ENCODE measurements around the gene RAB2B. TPM values are rescaled to one million over a fixed set of nuclear protein-coding genes. Genes with fewer than 3 reads are reported as not detected.
A peak's percentile ranks its signal among the peaks of the same experiment; 100 is the strongest.

Gene RAB2B
- polyA plus RNA-seq, 1 of the 3 experiments (the other 2 are of a cell fraction) = 24.4 TPM

DNA sequence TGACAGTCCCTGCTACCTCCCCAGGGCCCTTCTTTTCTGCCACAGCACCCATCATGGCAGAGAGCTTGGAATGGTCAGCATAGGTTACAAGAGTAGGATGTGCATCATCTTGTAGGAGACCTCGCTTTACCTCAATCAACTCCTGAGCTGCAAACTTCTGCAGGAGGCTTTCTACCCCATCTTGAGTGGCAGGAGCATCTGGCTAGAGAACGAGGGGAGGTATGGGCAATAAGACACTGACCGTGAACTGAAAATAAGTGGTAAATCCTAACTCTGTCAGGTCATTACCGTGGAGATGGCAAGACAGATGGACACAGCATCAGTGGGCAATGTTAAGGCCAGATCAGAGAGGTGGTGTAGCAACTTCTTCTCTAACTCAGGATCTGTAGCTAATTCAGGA, 26.6 kb upstream of the RAB2B start:
- no peak for DNase-seq
- TF ChIP-seq CHD2 (IDR thresholded peaks at IDR 0.05; ENCODE audit: low read length, partially characterized antibody) (no peak), TEAD4 (IDR thresholded peaks at IDR 0.05; ENCODE audit: borderline replicate concordance, insufficient read depth) (no peak), GATA2 (CRISPR knock-in tag; IDR thresholded peaks at IDR 0.05) (no peak), FOXJ3 (CRISPR knock-in tag; IDR thresholded peaks at IDR 0.05) (no peak), RXRA (IDR thresholded peaks at IDR 0.05; ENCODE audit: borderline replicate concordance, low read depth) (no peak), POLR2AphosphoS5 (IDR thresholded peaks at IDR 0.05; ENCODE audit: low read depth, low read length) (no peak), FOSL2 (IDR thresholded peaks at IDR 0.05; ENCODE audit: borderline replicate concordance, low read depth) (no peak)
- Histone ChIP-seq H3K79me2 (ENCODE audit: insufficient read depth) (peaks cover 49% of the 10 kb centered on the region), H3F3A (replicated peaks; ENCODE audit: insufficient read depth) (peaks cover 28% of the 10 kb centered on the region), H3K4me1 (ENCODE audit: control insufficient read depth in 1 of 2, insufficient read depth in 2 of 2, low read depth in 1 of 2, low read length in 1 of 2) (peaks cover 0 to 10% of the 10 kb centered on the region in 2 experiments; a peak in 2 of 4 replicates), H3K4me3 (ENCODE audit: low read depth in 2 of 2, low read length in 1 of 2) (no peak overlapping the region), H3K27me3 (ENCODE audit: insufficient read depth) (no peaks in the 10 kb centered on the region), H3K27ac (ENCODE audit: low read depth in 2 of 2, low read length in 1 of 2) (peak overlapping the region in 1 of 2 experiments; percentile 18; a peak in 1 of 4 replicates), H3K9me2 (no peaks in the 10 kb centered on the region), H4K20me1 (ENCODE audit: insufficient read depth) (no peaks in the 10 kb centered on the region), H3K9ac (no peak overlapping the region), H3K4me2 (no peak overlapping the region), H3K36me3 (replicated peaks in 1 of 2; ENCODE audit: control insufficient read depth in 1 of 2, insufficient read depth in 2 of 2, low read length in 1 of 2) (peaks cover 56 to 65% of the 10 kb centered on the region in 2 experiments), H3K9me3 (no peaks in the 10 kb centered on the region), H2AFZ (ENCODE audit: low read depth) (no peak overlapping the region)
- WGBS (ENCODE audit: low lambda C conversion rate) = 89% methylated on average over 4 of the region's 4 CpGs
- ChIA-PET POLR2A (no interaction called here), CTCF (interaction anchor here (6.6 kb wide), 1 partner anchor 26 kb away, joined by 40 read pairs; the partner anchor contains the start of genes RAB2B and TOX4)

DNA sequence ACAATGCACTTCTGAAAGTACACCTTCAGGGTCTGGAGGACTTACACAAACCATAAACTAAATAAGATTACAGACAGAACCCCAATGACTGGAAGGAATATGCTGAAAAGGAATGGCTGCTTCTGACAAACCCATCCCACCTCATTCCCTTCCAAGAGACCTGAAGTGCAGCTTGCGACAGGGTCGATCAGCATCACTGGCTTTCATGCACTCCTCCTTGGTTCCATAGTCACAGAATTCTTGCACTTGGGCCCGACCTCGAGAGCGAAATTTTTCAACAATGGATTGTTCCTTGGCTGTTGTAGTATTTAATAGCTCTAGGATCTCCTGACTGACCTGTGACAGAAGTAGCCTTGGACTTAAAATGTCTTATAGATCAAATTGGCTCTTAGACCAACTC, 24.8 kb upstream of the RAB2B start:
- H3K9me2 ChIP-seq = no peaks in the 10 kb centered on the region
- no peaks in the 10 kb centered on the region for H3K9me3 ChIP-seq
- H3K27ac ChIP-seq (ENCODE audit: low read depth in 2 of 2, low read length in 1 of 2) = no peak overlapping the region
- no peak for DNase-seq
- POLR2A ChIA-PET = interaction anchor here (1.4 kb wide), 1 partner anchor 10 kb away, joined by 11 read pairs; the partner anchor contains the start of gene METTL3
- H3K4me2 ChIP-seq = no peak overlapping the region
- CTCF ChIA-PET = interaction anchor here (1.0 to 6.6 kb wide), 3 partner anchors 14 to 57 kb away, joined by 3 to 40 read pairs (median 3); partner anchors contain the start of genes RAB2B and TOX4
- no peaks in the 10 kb centered on the region for H4K20me1 ChIP-seq (ENCODE audit: insufficient read depth)
- peaks cover 0 to 10% of the 10 kb centered on the region in 2 experiments; a peak in 2 of 4 replicates for H3K4me1 ChIP-seq (ENCODE audit: control insufficient read depth in 1 of 2, insufficient read depth in 2 of 2, low read depth in 1 of 2, low read length in 1 of 2)
- WGBS (ENCODE audit: low lambda C conversion rate) = 86% methylated on average over 5 of the region's 5 CpGs
- no peak overlapping the region for H2AFZ ChIP-seq (ENCODE audit: low read depth)
- H3K4me3 ChIP-seq (ENCODE audit: low read depth in 2 of 2, low read length in 1 of 2) = no peak overlapping the region
- H3K36me3 ChIP-seq (replicated peaks in 1 of 2; ENCODE audit: control insufficient read depth in 1 of 2, insufficient read depth in 2 of 2, low read length in 1 of 2) = peaks cover 62 to 73% of the 10 kb centered on the region in 2 experiments
- no peak for TF ChIP-seq MXI1 (IDR thresholded peaks at IDR 0.05; ENCODE audit: low read depth, low read length)
- TF ChIP-seq NFIC (IDR thresholded peaks at IDR 0.05; ENCODE audit: borderline replicate concordance) = no peak
- no peak for TF ChIP-seq RAD21 (IDR thresholded peaks at IDR 0.05; ENCODE audit: low read length)
- H3K9ac ChIP-seq = no peak overlapping the region
- H3F3A ChIP-seq (replicated peaks; ENCODE audit: insufficient read depth) = peaks cover 34% of the 10 kb centered on the region
- peaks cover 31% of the 10 kb centered on the region for H3K79me2 ChIP-seq (ENCODE audit: insufficient read depth)
- H3K27me3 ChIP-seq (ENCODE audit: insufficient read depth) = no peaks in the 10 kb centered on the region
